Measurements from ENCODE around the gene FBXL15.

The FBXL15 gene

DNA sequence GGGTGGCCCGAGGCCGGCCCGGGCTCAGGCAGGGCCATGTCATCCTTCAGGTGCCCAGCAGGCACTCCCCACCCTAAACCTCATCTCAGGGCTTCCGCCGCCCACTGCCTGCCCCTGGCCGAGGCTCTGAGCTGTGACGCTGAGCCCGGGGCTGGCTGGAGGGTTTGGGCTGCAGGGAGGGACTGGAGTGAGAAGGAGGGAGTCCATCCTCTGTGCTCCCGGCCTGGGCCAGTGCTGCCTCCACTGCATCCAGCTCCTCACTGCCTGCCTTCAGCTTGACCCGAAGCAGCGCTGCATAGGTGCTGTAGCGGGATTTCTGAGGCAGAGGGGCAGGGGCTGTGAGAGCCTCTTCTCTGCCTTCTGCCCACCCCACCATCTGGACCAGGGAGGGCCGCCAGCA, 17.5 kb upstream of the FBXL15 start:
- TF ChIP-seq POLR2AphosphoS5 (IDR thresholded peaks at IDR 0.05; ENCODE audit: low read depth, low read length) (no peak), SIN3A (IDR thresholded peaks at IDR 0.05; ENCODE audit: borderline replicate concordance, insufficient read depth, low read length) (no peak), FOXP2 (optimal IDR thresholded peaks at IDR 0.05; ENCODE audit: borderline replicate concordance, extremely low read depth, extremely low read length, insufficient read depth) (no peak), TAF1 (IDR thresholded peaks at IDR 0.05; ENCODE audit: borderline replicate concordance, insufficient read depth, low read length) (no peak)
- TF ChIP-seq, protein P1, sequence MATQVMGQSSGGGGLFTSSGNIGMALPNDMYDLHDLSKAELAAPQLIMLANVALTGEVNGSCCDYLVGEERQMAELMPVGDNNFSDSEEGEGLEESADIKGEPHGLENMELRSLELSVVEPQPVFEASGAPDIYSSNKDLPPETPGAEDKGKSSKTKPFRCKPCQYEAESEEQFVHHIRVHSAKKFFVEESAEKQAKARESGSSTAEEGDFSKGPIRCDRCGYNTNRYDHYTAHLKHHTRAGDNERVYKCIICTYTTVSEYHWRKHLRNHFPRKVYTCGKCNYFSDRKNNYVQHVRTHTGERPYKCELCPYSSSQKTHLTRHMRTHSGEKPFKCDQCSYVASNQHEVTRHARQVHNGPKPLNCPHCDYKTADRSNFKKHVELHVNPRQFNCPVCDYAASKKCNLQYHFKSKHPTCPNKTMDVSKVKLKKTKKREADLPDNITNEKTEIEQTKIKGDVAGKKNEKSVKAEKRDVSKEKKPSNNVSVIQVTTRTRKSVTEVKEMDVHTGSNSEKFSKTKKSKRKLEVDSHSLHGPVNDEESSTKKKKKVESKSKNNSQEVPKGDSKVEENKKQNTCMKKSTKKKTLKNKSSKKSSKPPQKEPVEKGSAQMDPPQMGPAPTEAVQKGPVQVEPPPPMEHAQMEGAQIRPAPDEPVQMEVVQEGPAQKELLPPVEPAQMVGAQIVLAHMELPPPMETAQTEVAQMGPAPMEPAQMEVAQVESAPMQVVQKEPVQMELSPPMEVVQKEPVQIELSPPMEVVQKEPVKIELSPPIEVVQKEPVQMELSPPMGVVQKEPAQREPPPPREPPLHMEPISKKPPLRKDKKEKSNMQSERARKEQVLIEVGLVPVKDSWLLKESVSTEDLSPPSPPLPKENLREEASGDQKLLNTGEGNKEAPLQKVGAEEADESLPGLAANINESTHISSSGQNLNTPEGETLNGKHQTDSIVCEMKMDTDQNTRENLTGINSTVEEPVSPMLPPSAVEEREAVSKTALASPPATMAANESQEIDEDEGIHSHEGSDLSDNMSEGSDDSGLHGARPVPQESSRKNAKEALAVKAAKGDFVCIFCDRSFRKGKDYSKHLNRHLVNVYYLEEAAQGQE (IDR thresholded peaks at IDR 0.05; ENCODE audit: insufficient read depth in 1 of 2, low read depth in 2 of 2, low read length in 2 of 2): no peak

DNA sequence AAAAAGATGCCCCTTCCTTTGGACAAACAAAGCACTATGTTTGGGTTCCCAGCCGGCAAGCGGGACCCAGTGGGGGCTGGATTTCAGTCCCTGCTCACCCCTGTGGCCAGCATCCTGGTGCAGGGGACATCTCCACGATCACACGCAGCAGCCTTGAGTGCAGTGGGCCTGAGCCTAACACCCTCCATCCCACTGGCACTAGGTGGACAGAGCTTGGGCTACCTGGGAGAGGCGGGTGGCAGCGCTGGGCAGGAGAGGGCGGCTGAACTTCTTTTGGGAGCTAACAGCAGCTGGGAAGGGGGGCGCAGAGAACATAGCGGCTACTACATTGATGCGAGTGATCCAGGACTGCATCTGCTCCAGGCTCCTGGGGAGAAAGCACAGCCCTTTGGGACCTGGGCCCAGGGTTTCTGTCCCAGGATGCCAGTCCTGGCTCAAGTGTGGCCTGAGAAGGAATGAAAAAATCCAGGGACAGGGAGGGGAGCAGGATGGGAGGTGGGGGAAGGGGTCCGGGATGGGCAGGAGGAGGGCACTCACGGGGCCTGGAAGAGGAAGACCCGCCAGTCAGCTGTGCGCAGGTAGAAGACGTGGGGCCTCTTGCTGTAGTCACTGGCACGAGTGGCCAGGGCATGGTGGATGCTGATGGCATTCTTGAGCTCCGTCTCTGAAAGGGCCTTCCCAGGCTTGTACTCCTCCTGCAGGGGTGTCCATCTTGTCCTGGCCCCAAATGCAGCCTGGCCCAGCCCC, 16.1 kb upstream of the FBXL15 start:
- TF ChIP-seq, protein P1 (IDR thresholded peaks at IDR 0.05; ENCODE audit: insufficient read depth in 1 of 2, low read depth in 2 of 2, low read length in 2 of 2): no peak
- no peak for TF ChIP-seq POLR2AphosphoS5 (IDR thresholded peaks at IDR 0.05; ENCODE audit: low read depth, low read length)
- no peak for TF ChIP-seq FOXP2 (optimal IDR thresholded peaks at IDR 0.05; ENCODE audit: borderline replicate concordance, extremely low read depth, extremely low read length, insufficient read depth)
- no peak for TF ChIP-seq SIN3A (IDR thresholded peaks at IDR 0.05; ENCODE audit: borderline replicate concordance, insufficient read depth, low read length)
- TF ChIP-seq TAF1 (IDR thresholded peaks at IDR 0.05; ENCODE audit: borderline replicate concordance, insufficient read depth, low read length): no peak

DNA sequence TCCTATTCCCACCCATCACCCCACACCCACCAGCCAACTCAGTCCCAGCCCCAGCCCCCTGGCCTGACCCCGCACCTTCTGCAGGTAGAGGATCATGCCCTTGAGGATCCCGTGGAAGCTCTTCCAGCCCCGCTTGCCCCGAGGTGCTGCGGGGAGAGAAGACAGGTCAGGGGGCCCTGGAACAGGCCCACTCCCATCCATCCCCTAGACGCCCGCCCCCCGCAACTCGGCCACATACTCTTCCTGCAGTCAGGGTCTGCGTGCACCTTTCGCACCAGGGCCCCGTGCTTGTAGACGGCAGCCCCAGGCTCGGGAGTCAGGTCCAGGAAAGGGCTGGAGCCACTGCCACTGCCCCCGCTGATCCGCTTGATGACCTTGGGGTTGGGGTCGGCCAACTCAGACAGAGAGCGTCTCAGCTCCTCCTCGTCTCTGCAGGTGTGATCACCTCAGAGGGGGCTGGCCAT, 15.5 kb upstream of the FBXL15 start:
- no peak for TF ChIP-seq FOXP2 (optimal IDR thresholded peaks at IDR 0.05; ENCODE audit: borderline replicate concordance, extremely low read depth, extremely low read length, insufficient read depth)
- TF ChIP-seq, protein P1 (IDR thresholded peaks at IDR 0.05; ENCODE audit: insufficient read depth in 1 of 2, low read depth in 2 of 2, low read length in 2 of 2): no peak
- TF ChIP-seq POLR2AphosphoS5 (IDR thresholded peaks at IDR 0.05; ENCODE audit: low read depth, low read length): no peak
- no peak for TF ChIP-seq TAF1 (IDR thresholded peaks at IDR 0.05; ENCODE audit: borderline replicate concordance, insufficient read depth, low read length)
- no peak for TF ChIP-seq SIN3A (IDR thresholded peaks at IDR 0.05; ENCODE audit: borderline replicate concordance, insufficient read depth, low read length)

DNA sequence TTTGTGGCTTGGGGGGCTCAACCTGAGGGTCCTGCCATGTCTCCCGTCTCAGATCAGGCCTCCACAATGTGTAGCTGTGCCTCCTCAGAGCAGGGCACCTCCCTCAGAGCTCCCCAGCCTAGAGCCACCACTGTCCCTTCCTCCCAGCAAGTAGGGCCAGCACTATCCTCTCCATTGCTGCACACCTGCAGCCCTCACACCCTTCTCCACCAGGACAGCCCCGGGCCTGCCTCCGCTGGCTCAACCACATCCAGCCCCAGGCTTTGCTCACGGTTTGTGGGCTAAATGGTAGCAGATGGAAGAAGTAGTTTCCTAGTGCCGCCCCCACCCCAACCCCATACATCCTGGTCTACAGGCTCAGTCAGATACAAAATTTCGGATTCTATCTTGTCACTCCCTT, 15.0 kb upstream of the FBXL15 start:
- TF ChIP-seq TAF1 (IDR thresholded peaks at IDR 0.05; ENCODE audit: borderline replicate concordance, insufficient read depth, low read length) (no peak), FOXP2 (optimal IDR thresholded peaks at IDR 0.05; ENCODE audit: borderline replicate concordance, extremely low read depth, extremely low read length, insufficient read depth) (no peak), POLR2AphosphoS5 (IDR thresholded peaks at IDR 0.05; ENCODE audit: low read depth, low read length) (no peak), SIN3A (IDR thresholded peaks at IDR 0.05; ENCODE audit: borderline replicate concordance, insufficient read depth, low read length) (no peak)
- TF ChIP-seq, protein P1 (IDR thresholded peaks at IDR 0.05; ENCODE audit: insufficient read depth in 1 of 2, low read depth in 2 of 2, low read length in 2 of 2): no peak

Measured in PFSK-1 (cell line).